LNCaP clone FGC (cell line): Measurements from ENCODE around the gene RMI2.

Experiments used
- DNase-seq: peaks from one replicate; pipeline ENCODE4 v3.0.0-alpha.2; 2011; ENCODE audit warnings: low read depth
- H3K4me3 ChIP-seq: 2 replicates; pipeline ENCODE4 v1.5.1; 2011; ENCODE audit warnings: mild to moderate bottlenecking, low read depth, low read length, control low read depth
- TF ChIP-seq, protein P1 (sequence below): IDR thresholded peaks from 2 replicates; pipeline ENCODE4 v1.5.1; 2012; ENCODE audit warnings: mild to moderate bottlenecking; ENCODE audit not compliant: control insufficient read depth, insufficient read depth; ENCODE audit errors: extremely low read depth

The RMI2 gene

GRCh38 chr16:11393366-11393765 is 48.1 kb downstream of the RMI2 start:
- DNase-seq, result no peak
- TF ChIP-seq, protein P1, sequence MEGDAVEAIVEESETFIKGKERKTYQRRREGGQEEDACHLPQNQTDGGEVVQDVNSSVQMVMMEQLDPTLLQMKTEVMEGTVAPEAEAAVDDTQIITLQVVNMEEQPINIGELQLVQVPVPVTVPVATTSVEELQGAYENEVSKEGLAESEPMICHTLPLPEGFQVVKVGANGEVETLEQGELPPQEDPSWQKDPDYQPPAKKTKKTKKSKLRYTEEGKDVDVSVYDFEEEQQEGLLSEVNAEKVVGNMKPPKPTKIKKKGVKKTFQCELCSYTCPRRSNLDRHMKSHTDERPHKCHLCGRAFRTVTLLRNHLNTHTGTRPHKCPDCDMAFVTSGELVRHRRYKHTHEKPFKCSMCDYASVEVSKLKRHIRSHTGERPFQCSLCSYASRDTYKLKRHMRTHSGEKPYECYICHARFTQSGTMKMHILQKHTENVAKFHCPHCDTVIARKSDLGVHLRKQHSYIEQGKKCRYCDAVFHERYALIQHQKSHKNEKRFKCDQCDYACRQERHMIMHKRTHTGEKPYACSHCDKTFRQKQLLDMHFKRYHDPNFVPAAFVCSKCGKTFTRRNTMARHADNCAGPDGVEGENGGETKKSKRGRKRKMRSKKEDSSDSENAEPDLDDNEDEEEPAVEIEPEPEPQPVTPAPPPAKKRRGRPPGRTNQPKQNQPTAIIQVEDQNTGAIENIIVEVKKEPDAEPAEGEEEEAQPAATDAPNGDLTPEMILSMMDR, result no peak

DNA sequence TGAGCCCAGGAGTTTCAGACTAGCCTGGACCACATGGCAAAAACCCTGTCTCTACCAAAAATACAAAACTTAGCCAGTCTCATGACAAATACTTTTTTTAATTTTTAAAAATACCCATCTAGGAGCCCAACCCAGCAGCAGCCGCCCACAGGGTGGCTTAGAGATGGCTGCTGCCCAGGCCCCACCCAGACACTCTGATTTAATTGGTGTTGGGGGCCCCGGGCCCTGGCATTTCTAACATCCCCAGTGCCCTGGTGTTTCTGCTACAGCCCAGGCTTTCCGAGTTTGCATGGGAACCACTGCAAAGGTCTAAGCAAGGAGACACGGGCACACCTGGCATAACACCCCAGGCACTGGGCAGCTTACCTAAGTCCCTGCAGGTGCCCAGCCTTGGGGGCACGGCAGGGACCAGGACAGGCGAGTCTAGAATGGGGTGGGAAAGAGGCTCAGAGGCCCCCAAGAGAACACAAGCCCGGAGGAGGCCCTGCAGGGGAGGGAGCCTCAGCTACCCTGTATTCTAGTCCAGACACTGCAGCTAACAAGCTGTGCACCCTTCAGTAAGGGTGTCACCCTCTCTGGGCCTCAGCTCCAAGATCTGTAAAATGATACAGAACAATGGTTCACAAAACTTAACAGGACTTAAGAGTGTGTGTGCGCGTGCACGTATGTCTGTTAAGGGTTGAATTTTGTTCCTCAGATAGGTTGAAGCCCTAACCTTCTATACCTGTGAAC is 48.8 kb downstream of the RMI2 start:
- no peak overlapping the region for H3K4me3 ChIP-seq
- TF ChIP-seq, protein P1, result no peak
- DNase-seq, result no peak

More at GRCh38 chr16:11393366-11393765, 48.1 kb downstream of the RMI2 start:
- H3K4me3 ChIP-seq, result no peak overlapping the region

GRCh38 chr16:11394593-11394960 is 49.3 kb downstream of the RMI2 start:
- DNase-seq, result no peak
- TF ChIP-seq, protein P1, result no peak

DNA sequence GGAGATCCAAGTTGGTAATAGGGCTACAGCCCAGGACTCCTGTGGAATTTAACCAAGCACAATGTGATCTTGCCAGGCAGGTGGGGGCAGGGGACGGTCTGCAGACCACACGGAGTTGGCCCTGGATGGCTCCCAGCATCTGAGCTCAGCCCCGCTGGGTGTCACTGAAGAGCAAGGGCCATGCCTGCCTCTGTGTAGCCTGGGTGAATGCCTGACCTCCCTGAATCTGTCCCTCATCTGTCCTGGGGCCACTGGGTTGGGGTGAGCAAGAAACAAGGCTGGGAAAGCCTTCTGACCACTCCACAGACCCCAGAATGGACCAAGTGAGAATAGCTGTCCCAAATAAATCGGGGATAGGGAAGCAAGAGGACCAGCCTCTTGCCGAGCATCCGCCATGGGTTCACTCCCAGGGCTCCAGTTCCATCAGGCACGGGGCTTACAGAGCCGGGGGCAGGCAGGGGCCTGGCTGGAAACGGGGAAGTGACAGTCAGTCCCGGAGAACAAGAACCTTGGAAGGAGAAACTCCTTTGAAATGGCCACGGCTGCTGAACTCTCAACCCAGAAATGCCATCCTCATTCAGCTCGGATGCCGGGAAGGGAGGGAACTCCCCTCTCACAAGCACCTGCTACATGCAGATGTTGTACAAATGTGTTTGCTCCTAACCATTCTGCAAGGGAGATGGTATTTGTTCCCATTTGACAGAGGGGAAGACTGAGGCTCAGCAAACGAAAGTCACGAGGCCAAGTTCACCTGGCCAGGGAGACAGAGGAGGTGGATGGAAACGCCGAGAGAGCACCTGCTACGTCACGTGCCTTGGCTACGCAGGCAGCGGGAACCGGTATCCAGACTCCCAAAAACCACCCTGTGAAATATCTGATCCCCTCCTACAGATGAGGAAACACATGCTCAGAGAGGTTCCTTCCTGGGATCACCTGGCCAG is 50.0 kb downstream of the RMI2 start:
- TF ChIP-seq, protein P1, result 0 out of 2 replicates have a peak, but pooled peaks have one; percentile 9
- no peak overlapping the region for H3K4me3 ChIP-seq
- no peak for DNase-seq

More at GRCh38 chr16:11394593-11394960, 49.3 kb downstream of the RMI2 start:
- no peak overlapping the region for H3K4me3 ChIP-seq

- TF ChIP-seq, protein P1, result no peak
- H3K4me3 ChIP-seq, result no peak overlapping the region
- no peak for DNase-seq
These were observed 50.6 kb downstream of the RMI2 start for GRCh38 chr16:11395949-11396240.

DNA sequence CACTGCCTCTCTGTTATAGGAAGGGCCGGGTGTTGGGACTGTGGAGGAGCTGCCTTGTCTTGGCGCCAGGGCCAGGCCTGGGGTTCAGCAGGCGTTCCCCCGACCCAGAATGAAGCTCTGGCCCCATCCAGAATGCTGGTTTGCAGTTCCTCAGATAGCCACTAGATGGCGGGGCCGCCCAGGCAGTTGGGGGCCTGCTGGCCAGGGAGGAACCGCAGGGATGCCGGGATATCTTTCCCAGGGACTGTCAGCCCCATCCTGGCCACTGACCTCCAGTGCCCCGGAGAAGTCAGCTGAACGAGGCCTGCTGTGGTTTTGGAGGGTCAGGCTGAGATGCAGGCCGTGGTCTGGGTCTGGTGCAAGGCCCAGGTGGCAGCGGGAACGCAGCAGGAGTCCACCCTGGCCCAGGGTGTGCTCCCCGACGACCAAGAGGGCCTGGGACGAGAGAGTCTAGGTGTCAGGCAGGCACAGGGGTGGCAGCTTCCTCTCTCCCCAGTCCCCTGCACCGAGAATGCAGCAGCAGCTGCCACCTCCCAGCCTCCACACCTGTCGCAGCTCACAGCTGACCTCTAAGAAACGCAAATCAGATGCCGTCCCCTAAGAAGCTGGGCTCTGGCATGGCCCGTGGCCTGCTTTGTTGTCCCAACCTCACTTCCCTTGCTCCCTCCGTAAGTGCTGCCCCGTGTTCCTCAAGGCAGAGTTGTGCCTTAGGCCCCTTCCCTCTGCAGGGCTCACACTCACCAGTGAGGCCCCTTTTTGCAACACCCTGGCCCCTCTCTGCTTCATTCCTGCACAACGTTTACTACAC is 51.2 kb downstream of the RMI2 start:
- H3K4me3 ChIP-seq, result no peak overlapping the region
- TF ChIP-seq, protein P1, result peak; percentile 98
- DNase-seq, result no peak
